HG02763 (cell line): ENCODE results near the gene ARHGAP28.

Experiments used
- ATAC-seq: cut with Tn5 transposase; IDR thresholded peaks from one replicate; pipeline ENCODE4 v1.9.1; 2021; ENCODE audit warnings: mild to moderate bottlenecking, moderate library complexity; ENCODE audit not compliant: unreplicated experiment

The ARHGAP28 gene

DNA sequence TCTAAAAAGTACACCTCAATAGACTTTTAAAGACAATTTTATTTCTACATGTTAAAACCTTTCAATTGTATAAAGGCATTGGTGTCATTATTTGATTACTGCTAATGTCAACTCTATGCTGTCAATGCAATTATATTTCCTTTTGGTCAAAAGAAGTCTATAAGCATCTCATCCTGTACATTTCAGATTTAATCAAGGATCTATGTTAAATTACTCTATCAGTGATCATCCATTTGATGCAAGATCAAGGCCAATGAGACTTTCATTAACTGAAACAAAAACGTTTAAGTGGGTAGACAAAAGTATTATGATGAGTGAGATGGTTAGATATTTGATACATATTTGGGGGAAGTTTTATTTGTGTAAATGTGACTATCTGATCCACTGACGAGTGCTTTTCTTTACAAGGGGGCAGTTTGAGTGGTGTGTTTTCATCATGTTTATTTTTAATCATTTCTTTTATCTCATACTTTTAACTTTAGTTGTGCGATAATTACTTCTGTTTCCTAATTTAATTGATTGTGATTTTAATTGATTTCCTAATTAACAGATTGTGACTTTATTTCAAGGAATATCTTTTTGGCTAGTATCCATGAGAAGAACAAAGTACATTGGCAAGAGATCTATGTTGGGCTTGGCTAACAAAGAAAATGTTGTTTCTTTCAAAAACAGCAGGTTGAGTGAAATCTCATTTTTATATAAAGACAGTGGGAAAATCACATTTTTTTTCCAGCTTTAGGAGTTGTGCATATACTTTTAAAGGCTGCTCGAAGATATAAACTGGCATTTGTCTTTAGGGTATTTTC is 1.1 kb downstream of the ARHGAP28 start:
- ATAC-seq = no peak

DNA sequence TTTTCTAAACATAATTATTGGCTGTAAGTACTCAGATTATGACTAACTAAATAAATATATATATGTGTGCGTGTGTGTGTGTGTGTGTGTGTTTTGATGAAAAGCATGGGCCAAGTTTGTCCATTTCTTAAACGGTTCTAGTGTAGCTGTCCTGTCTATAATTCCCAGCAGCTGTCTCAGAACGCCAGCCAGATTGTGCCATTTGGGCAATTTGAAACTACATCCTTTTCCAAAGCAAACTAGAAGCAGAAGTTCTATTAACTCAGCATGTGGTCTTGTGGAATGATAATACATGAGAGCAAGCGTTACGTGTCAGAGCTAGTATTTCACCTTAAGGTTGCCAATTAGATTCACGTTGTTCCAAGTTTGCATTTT is 1.7 kb downstream of the ARHGAP28 start:
- no peak for ATAC-seq

- ATAC-seq = no peak
These were observed 3.4 kb downstream of the ARHGAP28 start for GRCh38 chr18:6732952-6733351.

DNA sequence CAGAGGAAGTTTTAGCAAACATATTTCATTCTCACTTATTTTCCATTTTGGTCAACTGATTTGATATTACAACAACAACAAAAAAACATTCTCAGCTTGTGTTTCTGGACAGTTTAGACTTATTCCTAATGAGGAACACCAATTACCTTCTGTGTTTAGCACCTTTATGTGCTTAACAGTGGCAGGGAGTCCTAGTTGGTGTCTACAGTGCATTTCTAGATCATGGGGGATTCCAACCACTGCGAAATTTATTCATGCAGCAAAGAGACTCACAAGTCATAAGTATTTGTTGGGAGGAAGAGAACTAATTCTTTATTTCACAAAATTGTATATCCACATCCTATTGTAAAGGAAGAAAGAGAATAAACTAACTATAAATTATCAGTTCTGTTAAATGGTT is 4.2 kb downstream of the ARHGAP28 start:
- no peak for ATAC-seq

GRCh38 chr18:6734726-6735430 is 5.4 kb downstream of the ARHGAP28 start:
- ATAC-seq = no peak

DNA sequence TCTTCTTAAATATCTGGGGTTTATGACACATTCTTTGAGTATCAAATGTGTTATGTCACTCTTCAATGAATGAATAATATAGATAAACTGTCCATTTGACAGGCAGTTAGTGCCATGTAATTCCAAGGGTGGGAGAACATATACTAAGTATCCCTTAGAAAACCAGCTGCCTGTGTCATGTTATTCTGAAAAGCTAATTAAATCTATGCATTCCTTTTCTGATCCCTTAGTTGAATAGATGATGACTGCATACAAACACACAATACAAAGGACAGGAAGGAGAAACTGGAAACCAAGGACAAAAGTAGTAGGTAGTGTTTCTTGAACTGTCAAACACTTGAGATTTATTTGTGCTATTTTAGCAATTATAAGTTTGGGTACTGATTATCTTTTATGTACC is 8.3 kb downstream of the ARHGAP28 start:
- no peak for ATAC-seq

GRCh38 chr18:6738622-6739021 is 9.1 kb downstream of the ARHGAP28 start:
- no peak for ATAC-seq

DNA sequence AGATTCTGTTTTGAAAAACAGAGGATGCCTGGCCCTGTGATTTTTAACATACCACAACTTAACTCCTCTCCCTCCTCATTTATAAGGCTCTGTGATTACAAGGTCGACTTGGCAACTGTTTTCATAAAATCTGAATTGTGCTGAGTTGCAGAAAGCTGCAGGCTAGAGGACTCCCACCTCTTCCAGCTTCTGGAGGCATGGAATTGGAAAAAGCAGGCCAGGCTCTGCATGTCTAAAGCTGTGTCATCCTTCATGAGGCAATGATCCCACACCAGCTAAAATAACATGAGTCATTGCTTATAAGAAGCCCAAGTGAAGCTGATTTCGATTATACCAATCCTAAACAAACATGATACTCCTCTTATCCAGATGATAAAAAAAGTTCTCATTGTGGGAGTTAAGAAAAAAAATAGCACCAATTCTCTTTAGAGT is 11.7 kb downstream of the ARHGAP28 start:
- no peak for ATAC-seq

- no peak for ATAC-seq
These were observed 12.3 kb downstream of the ARHGAP28 start for GRCh38 chr18:6741786-6742185.

- no peak for ATAC-seq
These were observed 14.5 kb downstream of the ARHGAP28 start for GRCh38 chr18:6743999-6744398.

DNA sequence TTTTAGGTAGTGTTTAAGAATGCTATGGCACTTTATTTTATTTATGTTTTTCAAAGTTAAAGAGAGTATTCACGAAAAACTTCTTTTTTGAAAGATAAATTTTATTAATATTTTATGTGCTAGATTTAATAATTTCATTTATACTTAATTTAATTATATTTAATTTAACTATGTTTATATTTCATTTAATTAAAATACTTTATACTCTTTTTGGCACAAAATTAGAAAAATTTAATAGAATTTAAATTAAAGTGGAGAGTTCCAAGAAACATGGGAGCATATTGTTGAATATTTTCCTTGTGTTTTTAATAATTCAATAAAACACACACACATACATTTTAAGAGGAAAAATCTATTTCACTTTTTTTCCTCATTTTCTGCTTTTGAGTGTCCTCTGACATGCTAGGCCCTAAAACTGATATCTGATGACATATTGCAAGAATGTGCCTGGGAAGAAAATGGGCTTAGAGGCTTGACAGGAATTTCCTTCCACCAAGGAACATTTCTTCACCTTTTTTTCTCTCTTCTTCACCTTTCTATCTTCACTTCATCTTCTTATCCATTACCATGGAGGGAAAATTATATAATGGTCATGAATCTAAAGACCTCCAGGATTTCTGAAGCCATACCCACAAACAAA is 15.4 kb downstream of the ARHGAP28 start:
- ATAC-seq = no peak

DNA sequence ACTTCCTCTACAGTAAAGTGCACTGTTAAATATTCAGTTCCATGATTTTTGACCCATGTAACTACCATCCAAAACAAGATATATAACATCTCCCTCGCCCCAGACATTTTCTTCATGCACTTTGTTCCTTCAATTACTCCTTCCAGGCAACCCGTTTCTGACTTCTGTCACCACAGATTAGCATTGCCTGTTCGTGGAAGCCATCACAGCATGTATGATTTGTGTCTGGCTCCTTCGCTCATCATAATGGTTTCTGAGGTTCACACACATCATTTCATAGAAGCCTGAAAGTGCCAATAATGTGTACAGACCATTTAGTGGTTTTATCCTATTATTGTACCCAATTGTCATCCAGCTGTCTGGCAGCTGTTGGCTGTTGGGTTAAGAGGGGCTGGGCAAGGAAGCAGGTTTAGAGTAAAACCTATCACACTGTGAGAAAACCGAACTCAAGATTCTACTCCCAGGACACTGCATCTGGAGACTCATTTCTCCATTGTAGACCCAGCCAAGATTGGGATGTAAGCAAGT is 16.1 kb downstream of the ARHGAP28 start:
- ATAC-seq = no peak

DNA sequence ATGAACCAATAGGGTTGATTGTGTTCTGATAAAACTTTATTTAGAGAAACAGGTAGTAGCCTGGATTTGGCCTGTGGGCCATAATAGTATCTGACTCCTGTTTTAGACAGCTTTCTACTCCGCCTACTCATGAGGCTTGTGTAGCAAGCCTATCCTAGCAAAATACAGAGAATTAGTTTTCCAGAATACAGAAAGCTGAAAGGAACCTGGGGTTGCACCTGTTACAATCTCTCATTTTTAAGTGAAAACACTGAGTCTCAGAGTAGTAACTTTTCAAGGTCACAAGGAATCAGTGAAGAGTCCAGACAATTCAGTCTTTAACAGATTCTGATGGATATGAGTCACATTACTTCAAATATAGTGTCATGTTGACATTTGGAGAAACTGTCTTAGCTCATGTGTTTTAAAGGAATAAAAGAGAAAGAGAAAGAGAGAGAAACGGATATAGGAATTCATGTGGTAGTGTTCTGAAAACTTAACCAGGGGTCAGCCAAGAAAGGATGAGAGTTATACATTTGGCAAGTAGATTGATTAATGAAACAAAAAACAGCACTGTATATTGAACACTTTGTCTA is 17.0 kb downstream of the ARHGAP28 start:
- no peak for ATAC-seq

DNA sequence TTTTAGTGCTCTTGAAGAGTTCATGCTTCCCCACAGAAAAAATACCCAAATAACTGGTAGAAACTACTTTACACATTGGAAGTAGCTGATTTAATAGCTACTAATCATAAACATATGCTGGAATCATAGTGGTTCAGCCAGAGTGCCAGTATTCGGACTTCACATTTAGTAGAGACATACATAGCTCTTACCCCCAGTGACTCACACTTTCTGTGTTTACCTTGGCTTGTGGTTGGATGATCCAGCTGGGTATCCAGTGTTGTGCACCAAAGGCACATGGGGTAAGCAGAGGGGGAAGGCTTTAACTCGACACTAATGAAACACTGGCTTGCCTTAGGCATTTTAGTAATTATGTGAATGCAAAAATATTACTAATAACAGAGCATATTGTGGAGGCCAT is 18.1 kb downstream of the ARHGAP28 start:
- no peak for ATAC-seq

DNA sequence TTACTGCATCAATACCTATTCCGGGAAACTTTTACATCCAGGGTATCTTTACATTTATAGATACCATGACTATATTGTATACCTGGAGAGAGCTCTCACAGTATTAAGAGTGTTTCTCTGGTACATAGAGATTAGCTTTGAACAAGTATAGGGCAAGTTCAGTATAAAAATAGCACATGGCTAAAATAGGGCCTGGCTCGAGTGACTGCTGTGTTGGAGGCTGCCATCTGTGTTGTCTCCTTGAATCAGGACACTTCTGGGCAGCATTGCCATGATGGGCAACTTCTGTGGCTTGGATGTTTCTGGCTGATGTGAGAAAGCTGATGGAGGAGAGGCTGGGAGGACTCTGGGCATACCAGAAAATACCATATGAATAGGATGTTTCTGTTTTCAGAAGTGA is 18.7 kb downstream of the ARHGAP28 start:
- no peak for ATAC-seq

GRCh38 chr18:6750411-6750810 is 20.9 kb downstream of the ARHGAP28 start:
- no peak for ATAC-seq

GRCh38 chr18:6751222-6751621 is 21.7 kb downstream of the ARHGAP28 start:
- ATAC-seq = no peak

DNA sequence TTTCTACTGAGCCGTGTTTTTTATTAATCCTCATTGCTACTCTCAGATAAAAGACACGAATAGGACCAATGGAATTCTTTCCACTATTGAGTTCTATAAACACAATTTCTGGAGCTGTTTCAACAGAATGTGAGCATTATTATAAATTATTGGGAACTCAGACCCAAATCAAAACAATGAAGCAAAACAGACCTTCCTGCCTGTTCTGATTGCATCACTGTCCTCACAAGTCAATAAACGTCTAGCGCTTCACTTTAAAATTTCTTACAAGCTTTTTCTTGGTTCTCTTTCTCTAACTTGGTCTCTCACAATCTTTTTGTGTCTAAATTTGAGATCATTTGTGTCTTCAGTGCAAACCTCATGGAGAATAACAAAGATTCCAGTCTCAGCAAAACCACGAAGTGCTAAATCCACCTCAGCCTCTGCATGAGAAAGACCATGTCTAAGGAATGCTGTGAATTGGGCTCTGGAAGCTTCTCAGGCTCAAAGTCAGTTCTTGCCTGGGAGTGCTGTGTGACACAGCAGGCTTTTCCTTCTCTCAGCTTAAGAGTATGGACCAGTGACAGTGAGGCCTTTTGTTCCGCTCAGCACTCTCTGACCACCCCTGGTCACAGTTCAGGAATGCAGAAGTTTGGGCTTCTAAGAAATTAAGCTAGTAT is 22.8 kb downstream of the ARHGAP28 start:
- ATAC-seq = no peak

DNA sequence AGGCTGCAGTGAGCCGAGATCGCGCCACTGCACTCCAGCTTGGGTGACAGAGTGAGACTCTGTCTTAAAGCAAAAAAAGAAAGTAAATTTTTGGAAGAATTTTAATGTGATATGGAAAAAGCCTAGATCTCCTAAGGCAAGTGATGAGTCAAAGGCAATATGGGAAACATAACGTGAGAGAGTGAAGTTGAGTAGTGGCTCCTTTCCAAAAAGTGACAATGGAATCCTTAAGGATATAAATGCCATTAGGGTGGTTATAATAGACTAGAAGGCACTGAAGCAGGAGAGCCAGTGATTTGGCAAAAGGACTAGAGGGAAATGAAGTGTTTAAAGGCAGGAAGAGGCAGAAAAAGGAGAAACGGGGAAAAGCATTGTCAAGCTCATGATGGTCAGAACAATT is 25.6 kb downstream of the ARHGAP28 start:
- no peak for ATAC-seq

- ATAC-seq = no peak
These were observed 28.4 kb downstream of the ARHGAP28 start for GRCh38 chr18:6757931-6758330.

DNA sequence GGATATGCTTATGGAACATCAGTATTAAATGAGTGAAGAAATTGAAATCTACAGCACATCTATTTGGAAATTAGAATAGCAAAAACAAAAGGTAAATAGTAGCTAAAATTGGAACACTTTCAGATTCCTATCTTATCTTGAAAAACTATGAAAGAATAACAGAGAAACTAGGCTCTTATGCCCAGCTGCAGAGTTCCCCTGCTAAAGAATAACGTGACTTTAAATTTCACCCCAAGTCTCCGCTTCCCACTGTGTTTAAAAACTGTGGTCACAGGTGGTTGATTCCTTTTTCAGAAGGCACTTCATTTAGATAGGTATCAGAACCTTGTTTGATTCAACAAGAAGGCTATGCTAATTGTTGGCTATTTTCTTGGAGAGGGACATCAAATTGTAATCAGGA is 30.1 kb downstream of the ARHGAP28 start:
- ATAC-seq = no peak
